HepG2 (cell line): ENCODE measurements around the gene ZNF235. TPM values are rescaled to one million over a fixed set of nuclear protein-coding genes. Genes with fewer than 3 reads are reported as not detected.
A peak's percentile ranks its signal among the peaks of the same experiment; 100 is the strongest.

Source experiments
- AGO2 ChIP-seq: fragments of 200-400 bp; formaldehyde crosslinking; optimal IDR thresholded peaks from 2 replicates; pipeline ENCODE3; 2017; ENCODE audit warnings: mild to moderate bottlenecking, low read depth, low read length, moderate library complexity
- HNF1A ChIP-seq, 2 experiments: sonication (generic) in 1 of 2; formaldehyde crosslinking in 1 of 2; IDR thresholded peaks; 2 replicates each; pipeline versions ENCODE4 v1.4.0 to v1.6.1; 2016 to 2020; ENCODE audit warnings: borderline replicate concordance in 1 of 2, low read depth in 1 of 2, mild to moderate bottlenecking in 1 of 2, missing genetic modification reagents in 1 of 2
- HOXA7 ChIP-seq: sonication (generic); formaldehyde crosslinking; IDR thresholded peaks from 2 replicates; pipeline ENCODE4 v1.8.1; 2022; ENCODE audit warnings: mild to moderate bottlenecking, missing genetic modification reagents, moderate library complexity
- KLF6 ChIP-seq: IDR thresholded peaks from 2 replicates; pipeline ENCODE4 v1.8.0; 2016; ENCODE audit warnings: missing biosample characterization, missing genetic modification reagents
- PAF1 ChIP-seq: IDR thresholded peaks from 2 replicates; pipeline ENCODE4 v1.6.1; 2016; ENCODE audit warnings: missing genetic modification reagents, missing compliant biosample characterization
- PATZ1 ChIP-seq: sonication (generic); formaldehyde crosslinking; IDR thresholded peaks from 2 replicates; pipeline ENCODE4 v1.4.0; 2020; ENCODE audit warnings: missing genetic modification reagents
- PAXIP1 ChIP-seq: sonication (generic); formaldehyde crosslinking; conservative IDR thresholded peaks from 2 replicates; pipeline ENCODE4 v1.4.0; 2020; ENCODE audit warnings: mild to moderate bottlenecking, missing genetic modification reagents, moderate library complexity
- POLR2G ChIP-seq: fragments of 200-400 bp; formaldehyde crosslinking; IDR thresholded peaks from 2 replicates; pipeline ENCODE4 v1.6.1; 2018; ENCODE audit warnings: mild to moderate bottlenecking, low read depth, low read length, moderate library complexity
- SIN3A ChIP-seq: IDR thresholded peaks from 2 replicates; pipeline ENCODE4 v1.6.1; 2011; ENCODE audit warnings: low read depth, mild to moderate bottlenecking, control low read depth, low read length, borderline replicate concordance
- SIX4 ChIP-seq: sonication (generic); formaldehyde crosslinking; IDR thresholded peaks from 2 replicates; pipeline ENCODE4 v1.4.0; 2020; ENCODE audit warnings: missing genetic modification reagents
- THRA ChIP-seq: sonication (generic); formaldehyde crosslinking; IDR thresholded peaks from 2 replicates; pipeline ENCODE4 v1.4.0; 2020; ENCODE audit warnings: missing genetic modification reagents, borderline replicate concordance
- ZBTB37 ChIP-seq: sonication (generic); formaldehyde crosslinking; IDR thresholded peaks from 2 replicates; pipeline ENCODE4 v1.4.0; 2020; ENCODE audit warnings: mild to moderate bottlenecking, missing genetic modification reagents
- ZNF276 ChIP-seq: sonication (generic); formaldehyde crosslinking; IDR thresholded peaks from 2 replicates; pipeline ENCODE4 v1.4.0; 2020; ENCODE audit warnings: mild to moderate bottlenecking, low read depth, missing genetic modification reagents
- polyA plus RNA-seq, 8 experiments: library from polyadenylated mRNA; depleted of rRNA in 3 of 8; stranded (reverse) in 7 of 8; unstranded in 1 of 8; fragments of >200 nt; fragmentation: Illumina TruSeq in 4 of 8; extraction: Trizol in 4 of 8; gene quantifications; 2 replicates each; pipeline versions ENCODE4 v1.2.1 to v1.2.3, GENCODE V29; 2011 to 2016; ENCODE audit warnings: low read depth in 4 of 8, missing spikeins in 1 of 8, mixed read lengths in 1 of 8; ENCODE audit not compliant: insufficient read depth in 1 of 8
- total RNA-seq, 5 experiments: library from RNA; depleted of rRNA; stranded (reverse); fragments of >200 nt; fragmentation: Illumina TruSeq; extraction: Trizol; gene quantifications; 2 replicates each; pipeline ENCODE4 v1.2.3, GENCODE V29; 2016; ENCODE audit warnings: low read depth in 1 of 5

Gene ZNF235
- total and polyA plus RNA-seq, 2 of the 13 experiments (the other 11 are each of a cell fraction or from before 2014, with no cell fraction given): 4.8 to 5.5 TPM

- TF ChIP-seq HNF1A (IDR thresholded peaks at IDR 0.05; ENCODE audit: low read depth) (no peak), HNF1A (CRISPR knock-in tag; IDR thresholded peaks at IDR 0.05; ENCODE audit: borderline replicate concordance) (no peak), PAXIP1 (CRISPR knock-in tag) (no peak), AGO2 (no peak), ZNF276 (CRISPR knock-in tag) (no peak), THRA (0 out of 2 replicates have a peak, but pooled peaks have one; percentile 13), HOXA7 (CRISPR knock-in tag) (no peak), PAF1 (CRISPR knock-in tag) (no peak), ZBTB37 (CRISPR knock-in tag) (no peak), POLR2G (peak; percentile 82), SIX4 (peak; percentile 45; the same call in 1 of the 2 replicates), SIN3A (peak; percentile 87), KLF6 (CRISPR knock-in tag) (no peak; the same call in 1 of the 2 replicates), PATZ1 (CRISPR knock-in tag) (no peak)
Measured at GRCh38 chr19:44304659-44305193, at the start of gene ZNF235 (continued).
